Activated CD4-positive, alpha-beta T cell treated with anti-CD3 and anti-CD28 coated beads for 24 hours (primary cell): ENCODE data around the gene SLC24A3.
A peak's percentile ranks its signal among the peaks of the same experiment; 100 is the strongest.

Experiments
- DNase-seq, 2 donors: peaks; one replicate each; pipeline ENCODE4 v3.0.0-alpha.2; 2020; ENCODE audit warnings: low read depth in 2 of 2

The SLC24A3 gene

DNA sequence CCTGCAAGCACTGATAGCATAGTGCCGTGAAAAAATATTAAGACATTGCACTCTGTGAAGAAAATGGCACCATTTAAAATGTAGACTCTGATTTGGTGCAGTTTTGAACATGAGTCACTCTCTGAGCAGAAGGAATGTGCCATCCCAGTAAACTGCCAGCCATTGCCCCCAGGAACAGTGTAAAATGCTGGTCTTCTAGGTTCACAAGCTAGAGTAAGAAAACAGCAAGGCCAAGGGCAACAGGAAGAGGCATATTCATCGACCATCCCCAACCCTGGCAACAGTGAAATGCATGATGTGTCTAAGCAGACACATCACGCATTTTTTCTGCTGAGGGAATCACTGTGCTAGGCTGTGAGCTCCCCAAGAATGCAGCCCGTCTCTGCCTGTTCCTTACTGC lies 382.5 kb downstream of the SLC24A3 start:
- no peak for DNase-seq

GRCh38 chr20:19598117-19598850 lies 385.8 kb downstream of the SLC24A3 start:
- DNase-seq: no peak

GRCh38 chr20:19599200-19599599 lies 386.8 kb downstream of the SLC24A3 start:
- no peak for DNase-seq

GRCh38 chr20:19600042-19600441 lies 387.6 kb downstream of the SLC24A3 start:
- DNase-seq: no peak

DNA sequence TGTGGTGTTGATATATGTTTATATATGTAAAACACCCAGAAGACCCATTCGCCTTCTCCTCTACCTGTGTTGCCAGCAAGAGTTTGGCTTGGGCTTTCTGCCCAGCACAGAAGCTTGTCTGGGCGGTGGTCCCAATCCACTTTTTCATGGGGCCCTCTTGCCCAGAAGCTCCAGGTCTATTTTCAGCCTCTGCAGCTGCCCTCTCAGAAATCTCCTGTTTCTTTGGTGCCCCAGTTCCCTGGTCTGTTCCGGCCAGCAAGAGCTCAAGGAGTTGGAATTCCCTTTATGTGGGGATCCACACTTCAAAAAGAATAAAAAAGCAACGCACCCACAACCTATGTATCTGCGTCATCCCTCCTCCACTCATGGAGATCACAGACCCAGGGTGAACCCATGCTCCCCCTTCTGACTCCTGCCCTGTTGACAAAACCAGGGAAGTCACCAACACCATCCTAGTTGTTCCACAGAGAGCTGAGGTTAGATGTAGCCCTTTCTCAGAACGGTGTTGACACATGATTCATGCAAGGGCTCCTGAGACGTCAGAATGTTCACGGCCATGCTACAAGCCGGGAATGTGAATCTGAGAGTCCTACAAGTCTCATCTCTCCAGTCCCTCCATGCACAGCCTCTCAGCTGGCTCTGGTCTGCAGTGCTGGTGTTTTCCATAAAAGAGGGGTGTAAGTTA lies 388.8 kb downstream of the SLC24A3 start:
- DNase-seq: no peak

- DNase-seq: no peak
Observed at GRCh38 chr20:19602675-19603375, 390.4 kb downstream of the SLC24A3 start.

- DNase-seq: no peak
Observed at GRCh38 chr20:19603376-19603750, 390.9 kb downstream of the SLC24A3 start.

- DNase-seq: no peak
Observed at GRCh38 chr20:19605786-19606485, 393.5 kb downstream of the SLC24A3 start.

DNA sequence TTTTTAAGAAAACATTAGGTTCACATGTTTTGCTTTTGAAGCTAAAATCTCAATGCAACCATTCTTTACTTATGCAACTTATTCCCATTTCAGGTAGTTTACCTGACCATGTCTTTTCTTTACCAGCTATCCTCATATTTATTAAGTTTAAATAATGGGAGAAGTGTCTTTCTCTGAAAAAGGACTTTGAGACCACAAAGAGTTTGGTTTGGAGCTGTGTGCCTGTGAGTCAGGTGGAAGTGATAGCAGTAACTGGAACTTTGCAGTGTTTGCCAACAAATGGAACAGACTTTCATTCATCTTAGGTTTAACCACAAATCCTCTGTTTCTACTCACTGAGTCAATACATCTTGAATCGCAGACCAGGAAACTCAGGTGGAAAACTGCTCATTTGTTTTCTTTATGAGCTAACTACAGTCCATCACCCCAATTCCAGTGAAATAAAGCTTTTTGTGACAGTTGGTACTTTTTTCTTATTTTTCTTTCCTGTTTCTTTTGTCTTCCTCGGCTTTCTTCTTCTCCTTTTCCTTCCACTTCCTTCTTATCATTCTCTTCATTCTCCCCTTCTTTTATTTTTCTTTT lies 397.3 kb downstream of the SLC24A3 start:
- no peak for DNase-seq

GRCh38 chr20:19615629-19616028 lies 403.2 kb downstream of the SLC24A3 start:
- DNase-seq: no peak

DNA sequence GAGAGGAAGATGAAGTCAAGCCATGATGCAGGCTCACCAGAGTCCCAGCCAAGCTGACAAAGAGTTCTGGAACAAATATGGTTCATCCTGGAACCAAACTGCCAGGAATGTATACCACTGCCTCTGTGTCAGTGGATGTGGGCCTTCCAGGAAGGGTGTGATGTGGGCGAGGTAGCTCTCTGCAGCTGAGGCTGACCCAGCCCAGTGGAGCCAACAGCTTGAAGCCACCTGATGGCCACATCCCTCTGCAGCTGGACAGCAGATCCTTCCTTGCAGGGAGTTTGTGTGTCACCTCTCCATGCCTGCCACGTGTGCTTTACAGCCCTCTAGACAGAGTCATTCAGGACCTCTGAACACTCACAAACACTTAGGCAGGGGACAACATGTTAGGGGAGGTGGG lies 403.6 kb downstream of the SLC24A3 start:
- DNase-seq: no peak

DNA sequence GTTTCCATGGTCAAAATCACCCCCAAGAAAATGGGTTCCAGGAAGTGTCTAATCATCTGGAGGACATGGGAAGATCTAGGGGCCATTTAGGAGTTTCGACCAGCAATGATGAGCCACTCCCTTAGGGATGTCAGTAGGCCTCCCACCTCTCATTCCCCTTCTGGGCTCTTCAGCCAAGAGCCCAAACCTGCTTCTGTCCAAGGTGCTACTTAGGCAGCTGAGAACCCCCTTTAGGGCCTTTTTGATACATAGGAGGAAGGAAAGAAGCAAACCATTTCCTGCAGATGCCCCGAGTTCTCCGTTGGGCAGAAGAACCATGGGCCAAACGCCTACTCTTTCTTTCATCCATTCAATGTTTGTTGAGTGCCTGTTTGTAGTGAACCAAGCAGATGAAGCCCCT lies 404.2 kb downstream of the SLC24A3 start:
- DNase-seq: no peak

GRCh38 chr20:19617256-19617655 lies 404.8 kb downstream of the SLC24A3 start:
- DNase-seq: no peak

DNA sequence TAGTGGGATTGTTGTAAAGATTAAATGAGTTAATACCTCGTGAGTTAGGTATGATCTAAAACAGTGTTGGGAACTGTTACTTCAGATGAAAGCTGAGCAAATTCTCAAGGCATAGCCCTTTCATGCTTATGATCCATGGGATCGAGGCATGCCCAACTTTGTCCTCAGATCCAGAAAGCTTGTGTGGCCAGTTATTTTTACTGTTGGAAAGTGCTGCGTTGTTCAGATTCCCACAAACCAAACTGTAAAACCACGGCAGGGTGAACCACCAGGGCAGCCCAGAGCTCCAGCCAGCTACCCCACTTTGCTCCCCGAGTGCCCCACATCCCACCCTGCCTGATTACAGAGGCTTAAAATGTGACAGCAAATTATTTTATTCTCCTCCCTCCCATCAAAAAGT lies 406.3 kb downstream of the SLC24A3 start:
- DNase-seq: no peak

- DNase-seq: no peak
Observed at GRCh38 chr20:19619904-19620430, 407.5 kb downstream of the SLC24A3 start.

GRCh38 chr20:19620446-19620845 lies 408.0 kb downstream of the SLC24A3 start:
- DNase-seq: no peak

GRCh38 chr20:19621072-19621471 lies 408.6 kb downstream of the SLC24A3 start:
- no peak for DNase-seq

GRCh38 chr20:19624221-19624965 lies 412.0 kb downstream of the SLC24A3 start:
- DNase-seq: no peak

DNA sequence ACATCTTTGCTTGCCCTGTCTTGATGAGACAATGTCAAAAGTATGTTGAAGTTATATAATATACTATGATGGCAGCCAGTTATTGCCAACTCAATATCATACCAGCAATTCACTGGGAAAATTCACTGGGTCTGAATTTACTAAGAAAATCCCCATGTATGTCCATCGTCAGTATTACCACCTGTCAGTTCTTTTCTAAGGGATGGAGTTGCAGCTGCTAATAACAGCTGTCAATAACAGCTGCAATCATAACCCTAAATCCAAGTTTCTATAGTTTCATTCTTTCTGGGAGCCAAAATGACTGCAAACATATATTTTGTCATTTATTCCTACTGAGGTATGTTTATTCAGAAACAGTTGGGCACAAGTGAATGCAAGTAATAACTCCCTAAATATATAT lies 413.0 kb downstream of the SLC24A3 start:
- DNase-seq: no peak

DNA sequence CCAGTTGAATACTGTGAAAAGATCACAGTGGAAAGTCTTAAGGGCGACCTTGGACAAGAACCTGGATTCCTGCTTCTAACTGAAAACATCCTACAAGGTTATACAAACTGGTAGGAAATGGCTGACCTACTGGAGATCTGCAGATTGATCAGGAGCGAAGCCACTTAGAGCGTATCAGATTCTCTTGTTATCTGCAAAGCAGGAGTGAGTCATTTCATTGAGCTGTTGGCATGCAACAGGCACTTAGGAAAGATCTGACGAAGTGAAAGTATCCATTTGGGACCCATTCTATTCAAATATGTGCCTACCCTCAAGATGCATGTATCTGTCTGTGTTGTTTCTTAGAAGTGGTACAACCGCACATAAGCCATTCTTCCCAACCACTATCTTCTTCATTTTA lies 414.5 kb downstream of the SLC24A3 start:
- no peak for DNase-seq

GRCh38 chr20:19628570-19629134 lies 416.2 kb downstream of the SLC24A3 start:
- peak; percentile 20 to 23 for DNase-seq
